ENCODE measurements around the gene CHMP2A. TPM values are rescaled to one million over a fixed set of nuclear protein-coding genes. Genes with fewer than 3 reads are reported as not detected.

The CHMP2A gene
- total RNA-seq, 1 experiment from 2014 or later = 112 TPM

GRCh38 chr19:58513694-58514563 lies 41.0 kb downstream of the CHMP2A start:
- Histone ChIP-seq H3K4me3 (ENCODE audit: low read depth, low read length) (peak overlapping the region; percentile 2), H3K9me3 (no peaks in the 10 kb centered on the region), H3K36me3 (ENCODE audit: control insufficient read depth, insufficient read depth, low read length) (peaks cover 3% of the 10 kb centered on the region; the same call in 1 of the 2 replicates), H3K27me3 (replicated peaks; ENCODE audit: control insufficient read depth, insufficient read depth, low read length) (no peaks in the 10 kb centered on the region), H3K4me1 (peaks cover 6% of the 10 kb centered on the region)
- no TSS peak for BruUV-seq (replicated peaks)
- intact Hi-C loops (cut with micrococcal nuclease; ENCODE audit: unreplicated experiment) = no loop called here
- ChIA-PET POLR2A (no interaction called here), CTCF (interaction anchor here (1.2 kb wide), 1 partner anchor 30 kb away, joined by 3 read pairs; the partner anchor contains the start of gene TRIM28)
- Mint-ChIP-seq H3K4me1 (ENCODE audit: low read depth, unreplicated experiment) (peaks cover 18% of the 10 kb centered on the region), H3K36me3 (ENCODE audit: insufficient read depth, unreplicated experiment) (peaks cover 53% of the 10 kb centered on the region), H3K4me3 (ENCODE audit: unreplicated experiment) (peak overlapping the region; percentile 50), H3K27ac (ENCODE audit: unreplicated experiment) (no peak overlapping the region), H3K9me3 (ENCODE audit: unreplicated experiment) (no peaks in the 10 kb centered on the region), H3K27me3 (ENCODE audit: insufficient read depth, unreplicated experiment) (no peaks in the 10 kb centered on the region)
- peak in 1 of 2 experiments; percentile 50 for DNase-seq
- peak in 1 of 2 experiments; percentile 21 for TF ChIP-seq CTCF (IDR thresholded peaks at IDR 0.05; ENCODE audit: insufficient read depth in 1 of 2, low read depth in 1 of 2, low read length in 1 of 2, severe bottlenecking in 1 of 2, unreplicated experiment in 1 of 2)

- no peak overlapping the region for H3K27ac Mint-ChIP-seq (ENCODE audit: unreplicated experiment)
- Histone ChIP-seq H3K27me3 (replicated peaks; ENCODE audit: control insufficient read depth, insufficient read depth, low read length) (no peaks in the 10 kb centered on the region), H3K9me3 (peaks cover 3% of the 10 kb centered on the region; the same call in 1 of the 2 replicates), H3K4me3 (ENCODE audit: low read depth, low read length) (no peak overlapping the region), H3K36me3 (ENCODE audit: control insufficient read depth, insufficient read depth, low read length) (peaks cover 3% of the 10 kb centered on the region; the same call in 1 of the 2 replicates), H3K4me1 (peaks cover 2% of the 10 kb centered on the region)
- H3K4me3 Mint-ChIP-seq (ENCODE audit: unreplicated experiment) = peak overlapping the region; percentile 50
- TF ChIP-seq CTCF (IDR thresholded peaks at IDR 0.05; ENCODE audit: insufficient read depth in 1 of 2, low read depth in 1 of 2, low read length in 1 of 2, severe bottlenecking in 1 of 2, unreplicated experiment in 1 of 2) = no peak
- H3K4me1 Mint-ChIP-seq (ENCODE audit: low read depth, unreplicated experiment) = peaks cover 12% of the 10 kb centered on the region
- no peaks in the 10 kb centered on the region for H3K27me3 Mint-ChIP-seq (ENCODE audit: insufficient read depth, unreplicated experiment)
- ChIA-PET POLR2A (no interaction called here), CTCF (interaction anchor here (1.2 kb wide), 1 partner anchor 31 kb away, joined by 3 read pairs; the partner anchor contains the start of gene TRIM28)
- H3K9me3 Mint-ChIP-seq (ENCODE audit: unreplicated experiment) = peaks cover 2% of the 10 kb centered on the region
- no peak for DNase-seq
- peaks cover 49% of the 10 kb centered on the region for H3K36me3 Mint-ChIP-seq (ENCODE audit: insufficient read depth, unreplicated experiment)
- intact Hi-C loops (cut with micrococcal nuclease; ENCODE audit: unreplicated experiment) = no loop called here
- BruUV-seq (replicated peaks) = no TSS peak
These were observed 41.7 kb downstream of the CHMP2A start for GRCh38 chr19:58513213-58513693.

- H3K27me3 Mint-ChIP-seq (ENCODE audit: insufficient read depth, unreplicated experiment) = no peaks in the 10 kb centered on the region
- H3K4me3 Mint-ChIP-seq (ENCODE audit: unreplicated experiment) = no peak within 1 kb of the TSS
- H3K4me1 Mint-ChIP-seq (ENCODE audit: low read depth, unreplicated experiment) = peaks cover 7% of the 10 kb centered on the region
- no peak for DNase-seq
- no peak within 1 kb of the TSS for H3K4me3 ChIP-seq (ENCODE audit: low read depth, low read length)
- intact Hi-C loops (cut with micrococcal nuclease; ENCODE audit: unreplicated experiment) = no loop called here
- H3K4me1 ChIP-seq = no peaks in the 10 kb centered on the region
- no peaks in the 10 kb centered on the region for H3K27me3 ChIP-seq (replicated peaks; ENCODE audit: control insufficient read depth, insufficient read depth, low read length)
- peak within 1 kb of the TSS; percentile 42 for H3K27ac Mint-ChIP-seq (ENCODE audit: unreplicated experiment)
- H3K36me3 ChIP-seq (ENCODE audit: control insufficient read depth, insufficient read depth, low read length) = no peaks in the 10 kb centered on the region
- ChIA-PET POLR2A (no interaction called here), CTCF (no interaction called here)
- no TSS peak for BruUV-seq (replicated peaks)
- H3K9me3 ChIP-seq = peaks cover 9% of the 10 kb centered on the region; the same call in 1 of the 2 replicates
- H3K36me3 Mint-ChIP-seq (ENCODE audit: insufficient read depth, unreplicated experiment) = peaks cover 50% of the 10 kb centered on the region
- TF ChIP-seq CTCF (IDR thresholded peaks at IDR 0.05; ENCODE audit: insufficient read depth in 1 of 2, low read depth in 1 of 2, low read length in 1 of 2, severe bottlenecking in 1 of 2, unreplicated experiment in 1 of 2) = no peak
- peaks cover 12% of the 10 kb centered on the region for H3K9me3 Mint-ChIP-seq (ENCODE audit: unreplicated experiment)
These were observed 43.3 kb downstream of the CHMP2A start, which contains the start of gene SLC27A5 for GRCh38 chr19:58511353-58512208. TSS of gene SLC27A5 (minus strand) at chr19:58511992. CDS start at chr19:58511955, 37 bp downstream.

Measured in Caco-2 (cell line).